Fibroblast of the conjunctiva (primary cell): Measurements from ENCODE around the gene ERICH2.
A peak's percentile ranks its signal among the peaks of the same experiment; 100 is the strongest.

ENCODE experiments used
- DNase-seq: peaks from one replicate; pipeline ENCODE4 v3.0.0-alpha.2; 2010; ENCODE audit warnings: low read depth

The ERICH2 gene

DNA sequence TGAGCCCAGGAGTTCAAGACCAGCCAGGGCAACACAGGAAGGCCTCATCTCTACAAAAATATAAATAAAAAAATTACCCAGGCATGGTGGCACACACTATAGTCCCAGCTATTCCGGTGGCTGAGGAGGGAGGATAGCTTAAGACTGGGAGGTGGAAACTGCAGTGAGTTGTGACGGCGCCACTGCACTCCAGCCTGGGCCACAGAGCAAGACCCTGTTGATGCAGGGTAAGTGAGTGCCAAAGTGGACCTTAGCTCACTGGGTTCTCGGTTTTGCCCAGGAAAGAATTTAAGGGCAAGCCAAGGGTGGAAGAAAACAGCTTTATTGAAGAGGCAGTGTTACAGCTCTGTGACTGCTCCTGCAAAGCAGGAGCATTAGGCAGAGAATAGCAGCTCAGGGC lies 6.9 kb upstream of the ERICH2 start:
- no peak for DNase-seq

GRCh38 chr2:170764880-170765261 lies 5.3 kb upstream of the ERICH2 start:
- DNase-seq = no peak

DNA sequence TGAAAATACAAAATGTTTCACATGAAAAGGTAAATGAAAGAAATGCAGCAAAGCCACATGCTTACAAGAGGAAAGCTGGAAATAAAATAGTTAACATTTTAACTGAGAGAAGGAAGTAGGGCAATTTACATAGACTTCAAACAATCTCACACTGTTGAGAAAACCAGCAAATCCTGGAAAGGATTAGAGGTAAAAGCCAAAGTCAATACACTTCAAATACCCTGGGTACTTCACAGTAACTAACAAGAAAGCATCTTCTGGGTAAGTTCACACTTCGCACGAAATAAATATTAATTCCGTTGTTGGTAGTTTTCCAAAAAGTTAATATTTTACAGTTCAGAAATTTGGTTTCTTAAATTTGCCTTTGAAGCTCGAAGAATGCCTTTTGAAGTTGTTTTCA lies 3.5 kb upstream of the ERICH2 start:
- DNase-seq = no peak

GRCh38 chr2:170770606-170771420 lies 635 bp downstream of the ERICH2 start:
- DNase-seq = peak; percentile 34

GRCh38 chr2:170771421-170771937 lies 1.3 kb downstream of the ERICH2 start:
- no peak for DNase-seq

DNA sequence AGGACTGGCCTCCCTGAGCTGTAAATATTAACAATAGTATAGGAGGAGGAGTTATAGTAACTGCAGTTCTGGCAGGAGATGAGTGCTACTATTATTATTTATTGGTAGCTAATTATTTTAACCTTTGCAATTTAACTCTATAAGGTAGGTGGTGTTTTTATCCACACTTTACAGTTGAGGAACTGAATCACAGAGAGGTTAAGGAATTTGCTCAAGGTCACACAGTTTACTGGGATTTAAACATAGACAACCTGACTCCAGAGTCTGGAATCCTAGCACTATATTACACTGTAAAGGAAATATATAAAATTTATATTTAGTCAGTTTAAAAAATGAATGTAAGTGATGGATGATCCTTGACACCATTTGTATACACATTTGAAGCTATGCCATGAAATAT lies 2.1 kb downstream of the ERICH2 start:
- DNase-seq = no peak

- DNase-seq = no peak
These were observed 3.9 kb downstream of the ERICH2 start for GRCh38 chr2:170774074-170774473.

- DNase-seq = no peak
These were observed 8.7 kb downstream of the ERICH2 start for GRCh38 chr2:170778900-170779299.

DNA sequence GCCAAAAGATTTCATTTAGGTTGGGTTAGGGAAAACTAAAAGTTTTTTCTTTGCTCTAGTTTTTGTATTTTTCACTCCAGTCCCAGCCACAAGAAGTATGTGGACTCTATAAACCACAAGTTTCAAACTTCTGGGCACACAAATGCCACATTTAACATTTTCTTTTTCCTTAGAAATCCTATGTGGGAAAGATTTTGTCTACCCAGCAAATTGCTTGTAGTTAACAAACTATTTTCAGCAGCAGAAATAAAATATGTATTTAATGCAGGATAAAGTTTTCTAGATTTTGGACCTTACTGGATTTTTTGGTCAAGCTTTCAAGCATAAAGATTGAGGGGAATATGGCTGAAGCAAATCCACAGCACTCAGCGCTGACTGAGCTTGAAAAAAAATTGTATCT lies 9.1 kb downstream of the ERICH2 start:
- no peak for DNase-seq

DNA sequence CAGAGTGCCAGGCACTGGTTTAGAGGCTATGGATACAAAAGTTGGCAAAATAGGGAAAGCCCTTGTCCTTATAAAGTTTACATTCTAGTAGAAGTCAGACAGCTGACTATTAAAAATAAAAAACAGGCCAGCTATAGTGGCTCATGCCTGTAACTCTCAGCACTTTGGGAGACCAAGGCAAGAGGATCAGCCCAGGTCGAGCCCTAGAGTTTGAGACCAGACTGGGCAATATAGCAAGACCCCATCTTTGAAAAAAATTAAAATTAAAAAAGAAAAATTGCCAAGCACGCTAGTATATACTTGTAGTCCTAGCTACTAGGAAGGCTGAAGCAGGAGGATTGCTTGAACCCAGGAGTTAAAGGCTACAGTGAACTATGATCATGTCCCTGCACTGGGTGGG lies 12.5 kb downstream of the ERICH2 start:
- DNase-seq = no peak

DNA sequence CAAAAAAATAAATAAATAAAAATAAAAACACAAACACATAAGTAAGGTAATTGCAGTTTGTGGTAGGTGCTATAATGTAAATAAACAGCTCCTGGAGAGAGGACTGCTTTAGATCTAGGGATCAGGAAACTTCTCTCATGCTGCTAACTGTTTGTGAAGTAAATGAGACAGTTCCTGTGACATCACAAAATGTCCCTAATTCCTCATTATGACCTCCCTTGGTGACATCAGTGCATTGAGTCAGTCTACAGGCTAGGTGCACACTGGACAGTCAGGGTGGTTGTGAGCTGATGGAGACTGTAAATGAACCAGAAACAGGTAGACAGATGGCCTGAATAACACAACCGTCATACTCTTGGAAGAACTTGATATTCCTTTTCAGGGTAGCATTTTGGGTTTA lies 13.4 kb downstream of the ERICH2 start:
- DNase-seq = no peak

DNA sequence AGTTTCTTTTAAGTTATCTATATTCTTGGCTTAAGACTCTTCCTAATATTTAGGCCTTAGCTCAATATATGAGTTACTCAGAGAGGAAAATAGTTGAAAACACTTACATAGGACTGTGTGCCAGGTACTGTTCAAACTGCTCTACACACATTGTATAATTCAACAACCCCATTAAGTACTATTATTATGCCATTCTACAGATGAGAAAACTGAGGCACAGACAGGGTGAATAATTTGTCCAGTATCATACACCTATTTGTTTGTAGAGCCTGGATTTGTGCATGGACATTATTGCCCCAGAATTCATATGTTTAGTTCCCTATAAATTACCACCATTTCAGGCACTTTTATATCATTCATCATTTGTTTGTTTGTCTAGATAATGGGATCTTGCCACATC lies 28.8 kb downstream of the ERICH2 start:
- DNase-seq = no peak

GRCh38 chr2:170806548-170806947 lies 36.4 kb downstream of the ERICH2 start:
- no peak for DNase-seq

- peak; percentile 93 for DNase-seq
These were observed 42.8 kb downstream of the ERICH2 start for GRCh38 chr2:170812710-170813600.

GRCh38 chr2:170813611-170814532 lies 43.7 kb downstream of the ERICH2 start:
- DNase-seq = no peak

DNA sequence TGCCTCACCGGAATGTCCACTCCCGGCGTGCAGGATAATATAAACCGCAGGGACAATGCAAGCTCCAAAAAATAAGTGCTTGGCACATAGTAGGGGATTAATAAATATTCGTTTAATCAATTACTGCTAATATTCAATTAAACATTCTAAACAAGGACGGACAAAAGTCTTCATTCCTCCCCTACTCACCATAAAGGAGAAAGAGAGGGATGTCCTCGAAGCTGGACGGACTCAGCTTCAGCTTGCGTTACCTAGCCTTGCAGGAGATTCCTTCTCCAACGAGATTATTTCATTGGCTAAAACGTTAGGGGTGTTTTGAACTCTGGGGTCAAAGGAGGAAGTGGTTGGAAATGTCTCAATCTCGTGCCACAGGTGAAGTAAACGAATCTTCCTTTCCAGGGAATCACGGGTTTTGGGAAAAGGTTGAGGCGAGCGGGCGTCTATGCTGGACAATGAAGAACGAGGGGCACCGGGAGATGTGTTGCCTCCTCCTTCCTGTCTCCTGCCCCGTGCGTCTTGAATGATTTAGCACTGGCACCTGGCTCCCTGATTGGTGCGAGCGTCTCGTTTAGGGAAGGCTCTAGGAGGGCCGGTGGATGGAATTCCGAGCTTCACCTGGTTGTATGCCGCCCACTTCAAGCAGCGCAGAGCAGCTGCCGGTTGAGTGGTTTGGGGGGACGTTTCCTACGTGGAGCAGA lies 44.5 kb downstream of the ERICH2 start:
- no peak for DNase-seq

- no peak for DNase-seq
These were observed 45.1 kb downstream of the ERICH2 start for GRCh38 chr2:170815311-170815710.

DNA sequence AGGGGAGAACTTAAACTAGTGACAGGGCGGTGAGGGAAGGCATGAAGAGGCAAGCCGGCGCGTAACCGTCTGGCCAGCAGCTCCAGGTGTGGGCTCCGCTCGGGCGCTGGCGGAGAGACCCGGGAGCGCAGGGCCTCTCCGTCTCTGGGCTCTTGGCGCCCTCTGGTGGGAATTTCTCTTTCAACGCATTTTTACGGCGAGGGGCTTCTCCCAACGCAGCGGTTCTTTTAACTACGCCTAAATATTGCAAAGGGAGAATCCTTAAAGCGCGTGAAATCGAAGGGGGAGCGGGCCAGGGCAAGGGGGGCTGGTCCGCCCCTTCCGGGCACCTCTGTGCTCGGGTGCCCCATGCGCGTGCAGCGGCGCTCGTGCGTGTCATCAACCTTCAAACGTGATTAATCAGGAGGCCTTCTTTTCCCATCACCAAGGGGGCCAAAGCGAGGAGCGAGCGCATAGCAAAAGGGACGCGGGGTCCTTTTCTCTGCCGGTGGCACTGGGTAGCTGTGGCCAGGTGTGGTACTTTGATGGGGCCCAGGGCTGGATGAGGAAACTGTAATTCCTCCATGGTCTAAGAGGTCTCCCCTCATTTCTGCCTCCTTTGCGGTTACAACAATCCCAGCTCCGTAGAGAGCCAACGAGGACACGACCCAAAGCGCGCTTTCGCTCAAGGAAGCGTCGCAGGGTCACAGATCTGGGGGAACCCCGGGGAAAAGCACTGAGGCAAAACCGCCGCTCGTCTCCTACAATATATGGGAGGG lies 45.7 kb downstream of the ERICH2 start:
- no peak for DNase-seq

DNA sequence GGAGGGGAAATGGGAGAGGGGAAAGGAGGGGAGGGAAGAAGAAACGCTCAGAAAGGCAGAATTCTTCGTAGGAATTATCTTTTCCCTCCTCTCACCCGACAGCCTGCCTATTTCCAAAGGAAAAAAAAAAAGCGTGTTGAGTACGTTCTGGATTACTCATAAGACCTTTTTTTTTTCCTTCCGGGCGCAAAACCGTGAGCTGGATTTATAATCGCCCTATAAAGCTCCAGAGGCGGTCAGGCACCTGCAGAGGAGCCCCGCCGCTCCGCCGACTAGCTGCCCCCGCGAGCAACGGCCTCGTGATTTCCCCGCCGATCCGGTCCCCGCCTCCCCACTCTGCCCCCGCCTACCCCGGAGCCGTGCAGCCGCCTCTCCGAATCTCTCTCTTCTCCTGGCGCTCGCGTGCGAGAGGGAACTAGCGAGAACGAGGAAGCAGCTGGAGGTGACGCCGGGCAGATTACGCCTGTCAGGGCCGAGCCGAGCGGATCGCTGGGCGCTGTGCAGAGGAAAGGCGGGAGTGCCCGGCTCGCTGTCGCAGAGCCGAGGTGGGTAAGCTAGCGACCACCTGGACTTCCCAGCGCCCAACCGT lies 46.4 kb downstream of the ERICH2 start, which contains the start of gene GAD1:
Gene GAD1 (plus strand): TSS at position 384 of the 589 bp plus-strand sequence. CDS start 1,705 bp downstream, outside the sequence.
- DNase-seq = no peak
